Measurements from ENCODE around the gene HLA-B. TPM values are rescaled to one million over a fixed set of nuclear protein-coding genes. Genes with fewer than 3 reads are reported as not detected.

HLA-B gene
- total RNA-seq, 1 experiment from 2014 or later = 41.9 TPM

GRCh38 chr6:31351401-31352309, 5.3 kb downstream of the HLA-B start:
- no peak overlapping the region for H3K27ac Mint-ChIP-seq (ENCODE audit: unreplicated experiment)
- no peak overlapping the region for H3K4me3 ChIP-seq (ENCODE audit: low read depth, low read length)
- H3K36me3 ChIP-seq (ENCODE audit: control insufficient read depth, insufficient read depth, low read length) = no peaks in the 10 kb centered on the region
- H3K4me1 Mint-ChIP-seq (ENCODE audit: low read depth, unreplicated experiment) = no peaks in the 10 kb centered on the region
- TF ChIP-seq, protein P1, sequence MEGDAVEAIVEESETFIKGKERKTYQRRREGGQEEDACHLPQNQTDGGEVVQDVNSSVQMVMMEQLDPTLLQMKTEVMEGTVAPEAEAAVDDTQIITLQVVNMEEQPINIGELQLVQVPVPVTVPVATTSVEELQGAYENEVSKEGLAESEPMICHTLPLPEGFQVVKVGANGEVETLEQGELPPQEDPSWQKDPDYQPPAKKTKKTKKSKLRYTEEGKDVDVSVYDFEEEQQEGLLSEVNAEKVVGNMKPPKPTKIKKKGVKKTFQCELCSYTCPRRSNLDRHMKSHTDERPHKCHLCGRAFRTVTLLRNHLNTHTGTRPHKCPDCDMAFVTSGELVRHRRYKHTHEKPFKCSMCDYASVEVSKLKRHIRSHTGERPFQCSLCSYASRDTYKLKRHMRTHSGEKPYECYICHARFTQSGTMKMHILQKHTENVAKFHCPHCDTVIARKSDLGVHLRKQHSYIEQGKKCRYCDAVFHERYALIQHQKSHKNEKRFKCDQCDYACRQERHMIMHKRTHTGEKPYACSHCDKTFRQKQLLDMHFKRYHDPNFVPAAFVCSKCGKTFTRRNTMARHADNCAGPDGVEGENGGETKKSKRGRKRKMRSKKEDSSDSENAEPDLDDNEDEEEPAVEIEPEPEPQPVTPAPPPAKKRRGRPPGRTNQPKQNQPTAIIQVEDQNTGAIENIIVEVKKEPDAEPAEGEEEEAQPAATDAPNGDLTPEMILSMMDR (IDR thresholded peaks at IDR 0.05; ENCODE audit: insufficient read depth in 1 of 2, low read depth in 1 of 2, low read length in 1 of 2, severe bottlenecking in 1 of 2, unreplicated experiment in 1 of 2) = no peak
- no peaks in the 10 kb centered on the region; the same call in 1 of the 2 replicates for H3K27me3 ChIP-seq (replicated peaks; ENCODE audit: control insufficient read depth, insufficient read depth, low read length)
- no peaks in the 10 kb centered on the region for H3K9me3 Mint-ChIP-seq (ENCODE audit: unreplicated experiment)
- CTCF ChIA-PET = no interaction called here
- POLR2A ChIA-PET = no interaction called here
- no peaks in the 10 kb centered on the region for H3K36me3 Mint-ChIP-seq (ENCODE audit: insufficient read depth, unreplicated experiment)
- no TSS peak for BruUV-seq (replicated peaks)
- peaks cover 2% of the 10 kb centered on the region; the same call in 1 of the 2 replicates for H3K4me1 ChIP-seq
- peaks cover 13% of the 10 kb centered on the region for H3K27me3 Mint-ChIP-seq (ENCODE audit: insufficient read depth, unreplicated experiment)
- intact Hi-C loops (cut with micrococcal nuclease; ENCODE audit: unreplicated experiment) = loop anchor here (10.0 kb wide), 1 partner anchor 77 kb away; the partner anchor contains the start of gene HLA-C
- DNase-seq = no peak
- H3K9me3 ChIP-seq = no peaks in the 10 kb centered on the region
- H3K4me3 Mint-ChIP-seq (ENCODE audit: unreplicated experiment) = no peak overlapping the region

GRCh38 chr6:31351033-31351380, 6.0 kb downstream of the HLA-B start:
- no TSS peak for BruUV-seq (replicated peaks)
- no peaks in the 10 kb centered on the region; the same call in 1 of the 2 replicates for H3K27me3 ChIP-seq (replicated peaks; ENCODE audit: control insufficient read depth, insufficient read depth, low read length)
- no peak overlapping the region for H3K4me3 Mint-ChIP-seq (ENCODE audit: unreplicated experiment)
- no peaks in the 10 kb centered on the region for H3K36me3 ChIP-seq (ENCODE audit: control insufficient read depth, insufficient read depth, low read length)
- peaks cover 2% of the 10 kb centered on the region; the same call in 1 of the 2 replicates for H3K4me1 ChIP-seq
- no peak overlapping the region for H3K27ac Mint-ChIP-seq (ENCODE audit: unreplicated experiment)
- ChIA-PET CTCF (no interaction called here), POLR2A (no interaction called here)
- TF ChIP-seq, protein P1 (IDR thresholded peaks at IDR 0.05; ENCODE audit: insufficient read depth in 1 of 2, low read depth in 1 of 2, low read length in 1 of 2, severe bottlenecking in 1 of 2, unreplicated experiment in 1 of 2) = no peak
- H3K27me3 Mint-ChIP-seq (ENCODE audit: insufficient read depth, unreplicated experiment) = peaks cover 13% of the 10 kb centered on the region
- no peaks in the 10 kb centered on the region for H3K9me3 Mint-ChIP-seq (ENCODE audit: unreplicated experiment)
- no peak overlapping the region for H3K4me3 ChIP-seq (ENCODE audit: low read depth, low read length)
- intact Hi-C loops (cut with micrococcal nuclease; ENCODE audit: unreplicated experiment) = loop anchor here (10.0 kb wide), 1 partner anchor 76 kb away; the partner anchor contains the start of gene HLA-C
- H3K4me1 Mint-ChIP-seq (ENCODE audit: low read depth, unreplicated experiment) = no peaks in the 10 kb centered on the region
- H3K36me3 Mint-ChIP-seq (ENCODE audit: insufficient read depth, unreplicated experiment) = no peaks in the 10 kb centered on the region
- DNase-seq = no peak
- no peaks in the 10 kb centered on the region for H3K9me3 ChIP-seq

DNA sequence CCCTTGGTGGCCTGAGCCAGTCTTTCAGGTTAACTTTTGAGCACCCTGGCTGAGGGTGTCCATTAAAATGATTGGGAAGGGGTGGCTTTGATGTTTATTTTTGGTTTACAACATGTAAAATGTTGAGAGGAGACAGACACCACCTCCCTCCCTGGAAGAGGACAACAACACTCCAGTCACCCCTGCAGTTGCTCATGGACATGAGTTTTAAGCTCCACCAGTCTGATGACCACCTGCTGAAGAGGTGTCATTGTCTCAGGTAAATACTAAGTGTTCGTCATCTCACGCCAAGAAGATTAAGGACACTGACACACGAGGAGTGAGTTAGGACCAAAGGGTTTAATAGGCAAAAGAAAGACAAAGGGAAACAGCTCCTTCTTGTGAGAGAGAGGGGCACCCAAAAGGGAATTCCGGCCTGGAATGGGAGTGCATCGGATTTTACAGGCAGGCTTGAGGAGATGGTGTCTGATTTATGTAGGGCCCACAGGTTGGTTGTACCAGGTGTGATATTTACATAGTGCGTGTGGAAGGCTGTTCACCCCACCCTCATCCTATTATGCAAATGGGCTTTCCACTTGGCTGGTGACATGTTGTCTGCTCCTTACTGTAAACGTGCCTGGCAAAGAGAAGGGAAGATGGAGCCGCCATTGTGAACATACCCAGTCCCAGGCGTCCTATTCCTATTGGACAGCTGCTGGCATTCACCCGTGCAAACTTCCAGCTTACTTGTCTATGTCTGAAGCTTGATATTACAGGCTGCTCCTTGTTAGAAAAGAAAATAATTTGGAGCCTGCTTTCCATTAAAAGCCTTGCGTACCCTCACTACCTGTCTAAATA, 6.6 kb downstream of the HLA-B start:
- H3K36me3 Mint-ChIP-seq (ENCODE audit: insufficient read depth, unreplicated experiment) = no peaks in the 10 kb centered on the region

More for the DNA sequence above, 6.6 kb downstream of the HLA-B start:
- Histone ChIP-seq H3K4me3 (ENCODE audit: low read depth, low read length) (no peak overlapping the region), H3K4me1 (peaks cover 2% of the 10 kb centered on the region; the same call in 1 of the 2 replicates), H3K36me3 (ENCODE audit: control insufficient read depth, insufficient read depth, low read length) (no peaks in the 10 kb centered on the region), H3K9me3 (no peaks in the 10 kb centered on the region), H3K27me3 (replicated peaks; ENCODE audit: control insufficient read depth, insufficient read depth, low read length) (no peaks in the 10 kb centered on the region; the same call in 1 of the 2 replicates)
- H3K4me1 Mint-ChIP-seq (ENCODE audit: low read depth, unreplicated experiment) = no peaks in the 10 kb centered on the region
- no peak overlapping the region for H3K27ac Mint-ChIP-seq (ENCODE audit: unreplicated experiment)
- intact Hi-C loops (cut with micrococcal nuclease; ENCODE audit: unreplicated experiment) = loop anchor here (10.0 kb wide), 1 partner anchor 76 kb away; the partner anchor contains the start of gene HLA-C
- no peak for DNase-seq
- POLR2A ChIA-PET = no interaction called here
- BruUV-seq (replicated peaks) = no TSS peak
- peaks cover 13% of the 10 kb centered on the region for H3K27me3 Mint-ChIP-seq (ENCODE audit: insufficient read depth, unreplicated experiment)
- H3K9me3 Mint-ChIP-seq (ENCODE audit: unreplicated experiment) = no peaks in the 10 kb centered on the region
- H3K4me3 Mint-ChIP-seq (ENCODE audit: unreplicated experiment) = no peak overlapping the region
- TF ChIP-seq, protein P1 (IDR thresholded peaks at IDR 0.05; ENCODE audit: insufficient read depth in 1 of 2, low read depth in 1 of 2, low read length in 1 of 2, severe bottlenecking in 1 of 2, unreplicated experiment in 1 of 2) = no peak
- CTCF ChIA-PET = no interaction called here

Data from Caco-2 (cell line).